ENCODE data around the gene STX2. TPM values are rescaled to one million over a fixed set of nuclear protein-coding genes. Genes with fewer than 3 reads are reported as not detected.

Gene STX2
- polyA plus RNA-seq, 3 donors, result 25.3 to 35.0 (median 29.4) TPM

- peak in 5 of 11 donors; percentile 39 to 75 (median 58) for DNase-seq (ENCODE audit: extremely low read depth in 1 of 11, low read depth in 9 of 11, low spot score in 4 of 11)
These were observed 837 bp upstream of the STX2 start for GRCh38 chr12:130839770-130840404.

GRCh38 chr12:130838284-130838950 lies 633 bp downstream of the STX2 start:
- no peak for DNase-seq (ENCODE audit: extremely low read depth in 1 of 11, low read depth in 9 of 11, low spot score in 4 of 11)

- DNase-seq (ENCODE audit: extremely low read depth in 1 of 11, low read depth in 9 of 11, low spot score in 4 of 11), result no peak
These were observed 3.6 kb downstream of the STX2 start for GRCh38 chr12:130835436-130835835.

- no peak for DNase-seq (ENCODE audit: extremely low read depth in 1 of 11, low read depth in 9 of 11, low spot score in 4 of 11)
These were observed 4.0 kb downstream of the STX2 start for GRCh38 chr12:130835011-130835410.

- DNase-seq (ENCODE audit: extremely low read depth in 1 of 11, low read depth in 9 of 11, low spot score in 4 of 11), result no peak
These were observed 6.4 kb downstream of the STX2 start for GRCh38 chr12:130832561-130833209.

- no peak for DNase-seq (ENCODE audit: extremely low read depth in 1 of 11, low read depth in 9 of 11, low spot score in 4 of 11)
These were observed 7.1 kb downstream of the STX2 start for GRCh38 chr12:130831876-130832405.

- DNase-seq (ENCODE audit: extremely low read depth in 1 of 11, low read depth in 9 of 11, low spot score in 4 of 11), result no peak
These were observed 7.8 kb downstream of the STX2 start for GRCh38 chr12:130831246-130831645.

GRCh38 chr12:130830246-130830551 lies 8.9 kb downstream of the STX2 start:
- no peak for DNase-seq (ENCODE audit: extremely low read depth in 1 of 11, low read depth in 9 of 11, low spot score in 4 of 11)

- DNase-seq (ENCODE audit: extremely low read depth in 1 of 11, low read depth in 9 of 11, low spot score in 4 of 11), result no peak
These were observed 9.4 kb downstream of the STX2 start for GRCh38 chr12:130829391-130830245.

GRCh38 chr12:130828895-130829294 lies 10.2 kb downstream of the STX2 start:
- DNase-seq (ENCODE audit: extremely low read depth in 1 of 11, low read depth in 9 of 11, low spot score in 4 of 11), result no peak

- DNase-seq (ENCODE audit: extremely low read depth in 1 of 11, low read depth in 9 of 11, low spot score in 4 of 11), result no peak
These were observed 11.6 kb downstream of the STX2 start for GRCh38 chr12:130827432-130827831.

- no peak for DNase-seq (ENCODE audit: extremely low read depth in 1 of 11, low read depth in 9 of 11, low spot score in 4 of 11)
These were observed 12.8 kb downstream of the STX2 start for GRCh38 chr12:130826151-130826801.

- DNase-seq (ENCODE audit: extremely low read depth in 1 of 11, low read depth in 9 of 11, low spot score in 4 of 11), result no peak
These were observed 13.3 kb downstream of the STX2 start for GRCh38 chr12:130825771-130826150.

GRCh38 chr12:130819681-130820080 lies 19.4 kb downstream of the STX2 start:
- no peak for DNase-seq (ENCODE audit: extremely low read depth in 1 of 11, low read depth in 9 of 11, low spot score in 4 of 11)

- peak in 3 of 11 donors; percentile 35 to 52 (median 47) for DNase-seq (ENCODE audit: extremely low read depth in 1 of 11, low read depth in 9 of 11, low spot score in 4 of 11)
These were observed 20.1 kb downstream of the STX2 start for GRCh38 chr12:130818635-130819576.

GRCh38 chr12:130818272-130818634 lies 20.8 kb downstream of the STX2 start:
- no peak for DNase-seq (ENCODE audit: extremely low read depth in 1 of 11, low read depth in 9 of 11, low spot score in 4 of 11)

GRCh38 chr12:130817804-130818203 lies 21.2 kb downstream of the STX2 start:
- DNase-seq (ENCODE audit: extremely low read depth in 1 of 11, low read depth in 9 of 11, low spot score in 4 of 11), result no peak

GRCh38 chr12:130816097-130816496 lies 23.0 kb downstream of the STX2 start:
- no peak for DNase-seq (ENCODE audit: extremely low read depth in 1 of 11, low read depth in 9 of 11, low spot score in 4 of 11)

Data from renal cortex interstitium (tissue), 11 donors.